ENCODE data around the gene PEX14.

PEX14 gene

GRCh38 chr1:10665226-10665625 is 190.5 kb downstream of the PEX14 start:
- no peak for DNase-seq (ENCODE audit: low read depth, low spot score)
- in situ Hi-C loops (cut with HindIII; ENCODE audit: low sequenced_read_pairs) = no loop called here
- H3K4me3 ChIP-seq (ENCODE audit: low read depth, low read length) = no peak overlapping the region
- TF ChIP-seq, protein P1, sequence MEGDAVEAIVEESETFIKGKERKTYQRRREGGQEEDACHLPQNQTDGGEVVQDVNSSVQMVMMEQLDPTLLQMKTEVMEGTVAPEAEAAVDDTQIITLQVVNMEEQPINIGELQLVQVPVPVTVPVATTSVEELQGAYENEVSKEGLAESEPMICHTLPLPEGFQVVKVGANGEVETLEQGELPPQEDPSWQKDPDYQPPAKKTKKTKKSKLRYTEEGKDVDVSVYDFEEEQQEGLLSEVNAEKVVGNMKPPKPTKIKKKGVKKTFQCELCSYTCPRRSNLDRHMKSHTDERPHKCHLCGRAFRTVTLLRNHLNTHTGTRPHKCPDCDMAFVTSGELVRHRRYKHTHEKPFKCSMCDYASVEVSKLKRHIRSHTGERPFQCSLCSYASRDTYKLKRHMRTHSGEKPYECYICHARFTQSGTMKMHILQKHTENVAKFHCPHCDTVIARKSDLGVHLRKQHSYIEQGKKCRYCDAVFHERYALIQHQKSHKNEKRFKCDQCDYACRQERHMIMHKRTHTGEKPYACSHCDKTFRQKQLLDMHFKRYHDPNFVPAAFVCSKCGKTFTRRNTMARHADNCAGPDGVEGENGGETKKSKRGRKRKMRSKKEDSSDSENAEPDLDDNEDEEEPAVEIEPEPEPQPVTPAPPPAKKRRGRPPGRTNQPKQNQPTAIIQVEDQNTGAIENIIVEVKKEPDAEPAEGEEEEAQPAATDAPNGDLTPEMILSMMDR (IDR thresholded peaks at IDR 0.05; ENCODE audit: low read depth, low read length) = no peak

DNA sequence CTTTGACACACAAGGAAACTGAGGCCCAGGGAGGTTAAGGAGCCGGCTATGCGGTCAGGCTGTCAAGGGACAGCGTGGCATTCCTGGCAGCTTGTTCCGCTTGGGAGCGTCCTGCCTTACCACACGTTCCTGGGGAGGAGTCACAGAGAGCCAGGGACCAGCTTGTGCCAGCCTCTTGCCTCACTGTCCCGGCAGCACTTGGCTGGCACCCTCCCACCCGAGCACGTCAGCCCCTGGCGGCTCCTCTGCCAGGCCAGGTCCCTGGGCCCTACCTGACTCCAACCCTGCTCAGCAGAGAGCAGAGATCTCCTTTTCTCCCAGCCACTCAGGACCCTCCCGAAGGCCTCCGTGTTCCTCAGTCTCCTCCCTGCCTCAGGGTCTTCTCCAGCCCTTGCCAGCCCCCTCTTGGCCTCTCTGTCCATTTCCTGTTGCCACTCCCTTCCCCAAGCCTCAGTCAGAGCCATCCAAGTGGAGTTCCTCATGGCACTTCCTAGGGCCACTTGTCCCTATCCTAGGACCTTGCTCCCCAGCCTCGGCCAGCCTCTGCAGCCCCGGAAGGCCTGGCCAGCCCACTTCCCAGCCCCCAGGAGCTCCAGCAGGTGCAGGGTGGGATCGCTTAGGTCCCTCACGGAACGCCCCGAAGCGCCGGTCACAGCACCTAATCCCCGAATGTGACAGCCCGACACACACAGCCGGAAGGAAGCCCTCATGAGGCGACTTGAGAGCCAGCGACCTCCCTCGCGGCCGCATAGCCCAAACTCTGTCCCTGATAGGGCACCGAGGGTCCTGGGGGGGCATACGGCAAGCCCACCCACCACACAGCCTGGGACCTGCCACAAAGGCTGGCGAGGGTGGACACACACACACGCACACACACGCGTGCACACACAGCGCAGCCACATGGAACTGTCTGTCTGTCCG is 191.4 kb downstream of the PEX14 start:
- H3K4me3 ChIP-seq (ENCODE audit: low read depth, low read length) = no peak overlapping the region
- in situ Hi-C loops (cut with HindIII; ENCODE audit: low sequenced_read_pairs) = no loop called here
- TF ChIP-seq, protein P1 (IDR thresholded peaks at IDR 0.05; ENCODE audit: low read depth, low read length) = no peak
- no peak for DNase-seq (ENCODE audit: low read depth, low spot score)

GRCh38 chr1:10667861-10668761 is 193.4 kb downstream of the PEX14 start:
- no peak overlapping the region for H3K4me3 ChIP-seq (ENCODE audit: low read depth, low read length)
- in situ Hi-C loops (cut with HindIII; ENCODE audit: low sequenced_read_pairs) = no loop called here
- DNase-seq (ENCODE audit: low read depth, low spot score) = no peak
- TF ChIP-seq, protein P1 (IDR thresholded peaks at IDR 0.05; ENCODE audit: low read depth, low read length) = no peak

DNA sequence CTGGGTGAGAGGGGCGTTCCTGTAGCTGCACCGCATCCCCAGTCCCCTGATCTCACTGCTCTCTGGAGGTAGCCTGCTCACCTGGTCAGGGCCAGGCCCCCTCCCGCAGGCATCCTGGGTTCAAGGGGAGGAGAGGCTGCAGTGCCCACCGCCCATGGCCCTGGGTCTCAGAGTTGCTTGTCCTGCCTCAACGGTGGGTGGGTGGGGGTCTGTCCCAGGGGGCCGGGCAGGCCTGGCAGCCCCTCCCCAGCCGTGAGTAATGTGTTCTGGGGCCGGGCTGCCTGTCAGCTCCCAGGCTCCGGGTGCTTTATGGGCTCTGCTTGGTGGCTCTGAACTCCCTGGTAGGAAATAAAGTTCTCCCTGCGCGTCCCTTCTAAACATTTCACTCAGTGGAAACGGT is 194.8 kb downstream of the PEX14 start:
- TF ChIP-seq, protein P1 (IDR thresholded peaks at IDR 0.05; ENCODE audit: low read depth, low read length) = no peak
- no peak overlapping the region for H3K4me3 ChIP-seq (ENCODE audit: low read depth, low read length)
- no peak for DNase-seq (ENCODE audit: low read depth, low spot score)
- in situ Hi-C loops (cut with HindIII; ENCODE audit: low sequenced_read_pairs) = no loop called here

DNA sequence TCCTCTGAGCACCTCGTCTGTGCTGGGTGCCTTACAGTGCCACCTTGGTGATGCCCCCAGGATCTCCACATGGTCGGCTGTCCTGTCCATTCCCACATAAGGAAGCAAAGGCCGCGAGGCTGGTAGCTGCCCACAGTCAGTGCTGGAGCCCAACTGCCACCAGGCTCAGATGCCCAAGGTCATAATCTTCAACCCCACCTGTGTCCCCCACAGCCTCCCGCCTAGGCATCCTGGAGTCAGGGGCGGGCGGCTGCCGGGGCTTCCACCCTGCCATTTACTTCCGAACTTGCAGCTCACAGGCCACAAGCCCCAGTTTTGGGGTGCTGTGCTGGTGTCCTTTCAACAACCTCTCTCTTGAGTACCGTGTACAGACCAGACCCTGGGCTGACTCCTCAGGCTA is 195.4 kb downstream of the PEX14 start:
- in situ Hi-C loops (cut with HindIII; ENCODE audit: low sequenced_read_pairs) = no loop called here
- H3K4me3 ChIP-seq (ENCODE audit: low read depth, low read length) = no peak overlapping the region
- TF ChIP-seq, protein P1 (IDR thresholded peaks at IDR 0.05; ENCODE audit: low read depth, low read length) = no peak
- no peak for DNase-seq (ENCODE audit: low read depth, low spot score)

DNA sequence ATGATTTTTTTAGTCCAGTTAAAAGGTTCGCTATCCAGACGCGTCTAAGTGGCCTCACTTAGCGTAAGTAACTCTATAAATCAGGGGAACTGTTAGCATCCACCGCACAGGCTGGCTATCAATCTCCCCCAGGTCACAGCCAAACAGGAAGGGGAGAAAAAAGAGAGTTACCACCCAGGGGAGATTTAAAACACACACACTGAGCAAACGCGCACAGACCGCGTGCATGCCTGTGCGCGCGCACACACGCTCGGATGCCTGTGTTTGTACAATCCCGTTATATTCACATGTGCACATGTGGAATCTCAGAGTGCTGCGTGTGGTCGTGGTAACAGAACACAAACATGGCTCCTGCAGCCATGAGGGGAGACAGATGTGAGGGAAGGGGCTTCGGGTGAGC is 196.3 kb downstream of the PEX14 start:
- TF ChIP-seq, protein P1 (IDR thresholded peaks at IDR 0.05; ENCODE audit: low read depth, low read length) = no peak
- no peak for DNase-seq (ENCODE audit: low read depth, low spot score)
- in situ Hi-C loops (cut with HindIII; ENCODE audit: low sequenced_read_pairs) = no loop called here
- H3K4me3 ChIP-seq (ENCODE audit: low read depth, low read length) = no peak overlapping the region

All from astrocyte of the spinal cord (primary cell).